ENCODE measurements around the gene CHRD.

CHRD gene

GRCh38 chr3:184380185-184380626 is 352 bp downstream of the CHRD start:
- no peak for DNase-seq (ENCODE audit: extremely low spot score, insufficient read length, low read depth)
- FAIRE-seq: no peak

- DNase-seq (ENCODE audit: extremely low spot score, insufficient read length, low read depth): no peak
- no peak for FAIRE-seq
Observed at GRCh38 chr3:184380627-184381260, 890 bp downstream of the CHRD start.

DNA sequence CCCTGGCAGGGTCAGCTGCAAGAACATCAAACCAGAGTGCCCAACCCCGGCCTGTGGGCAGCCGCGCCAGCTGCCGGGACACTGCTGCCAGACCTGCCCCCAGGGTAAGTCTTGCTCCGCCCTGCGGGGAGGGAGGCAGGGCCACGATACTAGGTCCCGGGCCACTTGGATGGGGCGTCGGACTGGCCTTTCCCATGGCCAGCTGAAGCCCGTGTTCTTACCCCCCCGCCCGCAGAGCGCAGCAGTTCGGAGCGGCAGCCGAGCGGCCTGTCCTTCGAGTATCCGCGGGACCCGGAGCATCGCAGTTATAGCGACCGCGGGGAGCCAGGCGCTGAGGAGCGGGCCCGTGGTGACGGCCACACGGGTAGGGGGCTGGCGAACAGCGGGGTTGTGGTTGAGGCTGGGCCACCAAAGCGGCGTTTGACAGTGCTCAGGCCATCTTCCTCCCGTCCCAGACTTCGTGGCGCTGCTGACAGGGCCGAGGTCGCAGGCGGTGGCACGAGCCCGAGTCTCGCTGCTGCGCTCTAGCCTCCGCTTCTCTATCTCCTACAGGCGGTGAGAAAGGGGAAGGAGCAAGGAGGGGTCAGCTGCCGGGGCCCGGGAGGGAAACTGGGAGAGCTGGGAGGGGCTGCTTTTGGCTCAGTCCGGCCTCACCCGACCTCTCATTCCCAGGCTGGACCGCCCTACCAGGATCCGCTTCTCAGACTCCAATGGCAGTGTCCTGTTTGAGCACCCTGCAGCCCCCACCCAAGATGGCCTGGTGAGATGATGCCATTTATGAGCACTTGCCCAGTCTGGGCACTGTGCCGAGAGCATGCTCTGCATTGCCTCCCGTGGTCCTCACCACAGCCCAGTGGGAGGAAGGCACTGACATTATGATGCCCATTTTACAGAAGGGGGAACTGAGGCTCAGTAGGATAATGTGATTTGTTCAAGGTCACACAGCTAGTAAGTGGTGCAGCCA is 1.7 kb downstream of the CHRD start:
- DNase-seq (ENCODE audit: extremely low spot score, insufficient read length, low read depth) (no peak), FAIRE-seq (no peak)

GRCh38 chr3:184382326-184383032 is 2.6 kb downstream of the CHRD start:
- no peak for FAIRE-seq
- no peak for DNase-seq (ENCODE audit: extremely low spot score, insufficient read length, low read depth)

- no peak for FAIRE-seq
- no peak for DNase-seq (ENCODE audit: extremely low spot score, insufficient read length, low read depth)
Observed at GRCh38 chr3:184383033-184383740, 3.3 kb downstream of the CHRD start.

DNA sequence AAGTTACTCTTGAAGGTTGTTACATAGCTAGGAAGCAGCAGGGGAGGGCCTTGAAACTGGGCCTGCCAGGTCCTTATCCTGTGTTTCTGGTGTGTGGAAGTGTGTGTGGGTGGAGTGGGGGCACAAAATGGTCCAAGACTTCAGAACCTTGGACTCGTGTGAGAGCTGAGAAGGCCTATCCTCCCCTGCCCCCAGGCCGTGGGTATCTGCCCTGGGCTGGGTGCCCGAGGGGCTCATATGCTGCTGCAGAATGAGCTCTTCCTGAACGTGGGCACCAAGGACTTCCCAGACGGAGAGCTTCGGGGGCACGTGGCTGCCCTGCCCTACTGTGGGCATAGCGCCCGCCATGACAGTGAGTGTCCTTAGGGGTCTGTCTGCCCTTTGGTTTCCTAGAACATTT is 4.5 kb downstream of the CHRD start:
- DNase-seq (ENCODE audit: extremely low spot score, insufficient read length, low read depth) (no peak), FAIRE-seq (no peak)

GRCh38 chr3:184384856-184385422 is 5.1 kb downstream of the CHRD start:
- DNase-seq (ENCODE audit: extremely low spot score, insufficient read length, low read depth) (no peak), FAIRE-seq (no peak)

DNA sequence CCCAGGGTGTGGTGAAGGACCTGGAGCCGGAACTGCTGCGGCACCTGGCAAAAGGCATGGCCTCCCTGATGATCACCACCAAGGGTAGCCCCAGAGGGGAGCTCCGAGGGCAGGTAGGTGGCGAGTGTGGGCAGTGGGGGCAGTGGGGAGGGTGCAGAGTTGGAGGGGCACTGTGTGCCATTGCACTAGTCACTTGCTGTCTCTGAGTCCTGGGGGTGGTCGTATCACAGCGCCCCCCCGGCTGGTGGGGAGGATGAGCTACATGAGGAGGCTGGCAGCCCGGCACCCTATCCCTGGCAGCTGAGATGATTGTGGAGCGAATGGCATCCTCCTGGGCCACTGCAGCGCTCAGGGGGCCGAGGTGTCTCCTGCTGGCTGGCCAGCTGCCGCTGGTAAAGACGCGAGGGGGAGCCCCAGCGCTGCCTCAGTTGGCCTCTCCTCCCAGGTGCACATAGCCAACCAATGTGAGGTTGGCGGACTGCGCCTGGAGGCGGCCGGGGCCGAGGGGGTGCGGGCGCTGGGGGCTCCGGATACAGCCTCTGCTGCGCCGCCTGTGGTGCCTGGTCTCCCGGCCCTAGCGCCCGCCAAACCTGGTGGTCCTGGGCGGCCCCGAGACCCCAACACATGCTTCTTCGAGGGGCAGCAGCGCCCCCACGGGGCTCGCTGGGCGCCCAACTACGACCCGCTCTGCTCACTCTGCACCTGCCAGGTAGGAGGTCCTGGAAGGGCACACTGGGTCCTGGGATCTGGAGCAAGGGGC is 6.4 kb downstream of the CHRD start:
- DNase-seq (ENCODE audit: extremely low spot score, insufficient read length, low read depth) (no peak), FAIRE-seq (no peak)

DNA sequence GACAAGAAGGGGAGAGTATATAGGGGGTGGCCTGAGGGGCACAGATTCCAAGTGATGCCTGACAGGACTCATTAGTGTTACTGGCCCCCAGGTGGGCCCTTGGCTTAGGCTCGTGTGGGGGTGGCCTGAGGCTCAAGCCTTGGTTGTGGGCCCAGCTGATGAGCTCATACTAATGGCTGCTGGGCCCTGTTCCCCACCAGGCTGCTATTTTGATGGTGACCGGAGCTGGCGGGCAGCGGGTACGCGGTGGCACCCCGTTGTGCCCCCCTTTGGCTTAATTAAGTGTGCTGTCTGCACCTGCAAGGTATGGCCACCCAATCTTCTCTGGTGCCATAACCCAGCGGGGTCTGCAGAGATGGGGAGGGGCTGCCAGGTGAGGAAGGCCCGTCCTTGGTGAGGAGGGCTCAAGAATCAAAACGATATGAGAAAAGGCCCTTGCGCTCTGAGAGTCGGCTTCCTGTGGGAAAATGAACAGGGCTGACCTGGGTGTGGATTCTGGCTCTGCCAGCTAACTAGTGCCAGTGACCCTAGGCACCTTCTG is 7.4 kb downstream of the CHRD start:
- no peak for FAIRE-seq

DNA sequence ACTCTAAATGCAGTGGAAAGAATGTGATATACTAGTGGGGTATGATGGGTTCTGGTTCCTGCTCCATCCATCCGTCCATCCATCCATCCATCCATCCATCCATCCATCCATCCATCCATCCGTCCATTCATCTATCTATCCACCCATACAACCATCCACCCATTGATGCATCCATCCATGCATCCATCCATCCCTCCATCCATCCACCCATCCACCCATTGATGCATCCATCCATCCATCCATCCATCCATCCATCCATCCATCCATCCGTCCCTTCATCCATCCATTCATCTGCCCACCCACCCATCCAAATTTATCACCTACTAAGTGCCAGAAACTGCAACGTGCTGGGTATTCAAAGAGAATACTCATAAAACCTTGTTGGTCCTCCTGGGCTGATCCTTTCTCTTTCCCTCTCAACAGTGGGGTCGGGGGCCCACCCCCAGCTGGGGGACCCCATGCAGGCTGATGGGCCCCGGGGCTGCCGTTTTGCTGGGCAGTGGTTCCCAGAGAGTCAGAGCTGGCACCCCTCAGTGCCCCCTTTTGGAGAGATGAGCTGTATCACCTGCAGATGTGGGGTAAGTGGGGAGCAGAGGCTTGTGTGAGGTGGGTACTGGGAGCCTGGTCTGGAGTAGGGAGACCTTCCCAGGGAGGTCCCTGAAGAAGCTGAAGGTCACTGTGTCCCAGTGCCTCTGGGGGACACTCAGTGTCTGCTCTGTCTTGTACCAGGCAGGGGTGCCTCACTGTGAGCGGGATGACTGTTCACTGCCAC is 8.5 kb downstream of the CHRD start:
- DNase-seq (ENCODE audit: extremely low spot score, insufficient read length, low read depth) (no peak), FAIRE-seq (no peak)

More for the DNA sequence above, 7.4 kb downstream of the CHRD start:
- DNase-seq (ENCODE audit: extremely low spot score, insufficient read length, low read depth): no peak

DNA sequence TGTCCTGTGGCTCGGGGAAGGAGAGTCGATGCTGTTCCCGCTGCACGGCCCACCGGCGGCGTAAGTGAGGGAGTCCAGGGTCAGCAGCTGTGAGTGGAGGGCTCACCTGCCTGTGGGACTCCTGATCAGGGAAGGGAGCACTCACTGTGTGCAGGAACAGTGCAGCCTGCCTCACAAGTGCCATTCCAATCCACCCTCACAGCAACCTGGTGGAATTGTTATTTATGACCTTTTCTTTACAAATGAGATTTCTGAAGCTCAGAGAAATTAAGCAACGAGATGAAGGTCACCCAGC is 9.0 kb downstream of the CHRD start:
- DNase-seq (ENCODE audit: extremely low spot score, insufficient read length, low read depth) (no peak), FAIRE-seq (no peak)

DNA sequence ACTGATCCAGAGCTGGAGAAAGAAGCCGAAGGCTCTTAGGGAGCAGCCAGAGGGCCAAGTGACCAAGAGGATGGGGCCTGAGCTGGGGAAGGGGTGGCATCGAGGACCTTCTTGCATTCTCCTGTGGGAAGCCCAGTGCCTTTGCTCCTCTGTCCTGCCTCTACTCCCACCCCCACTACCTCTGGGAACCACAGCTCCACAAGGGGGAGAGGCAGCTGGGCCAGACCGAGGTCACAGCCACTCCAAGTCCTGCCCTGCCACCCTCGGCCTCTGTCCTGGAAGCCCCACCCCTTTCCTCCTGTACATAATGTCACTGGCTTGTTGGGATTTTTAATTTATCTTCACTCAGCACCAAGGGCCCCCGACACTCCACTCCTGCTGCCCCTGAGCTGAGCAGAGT is 9.5 kb downstream of the CHRD start:
- no peak for DNase-seq (ENCODE audit: extremely low spot score, insufficient read length, low read depth)
- no peak for FAIRE-seq

GRCh38 chr3:184389935-184390528 is 10.2 kb downstream of the CHRD start:
- no peak for DNase-seq (ENCODE audit: extremely low spot score, insufficient read length, low read depth)
- FAIRE-seq: no peak

DNA sequence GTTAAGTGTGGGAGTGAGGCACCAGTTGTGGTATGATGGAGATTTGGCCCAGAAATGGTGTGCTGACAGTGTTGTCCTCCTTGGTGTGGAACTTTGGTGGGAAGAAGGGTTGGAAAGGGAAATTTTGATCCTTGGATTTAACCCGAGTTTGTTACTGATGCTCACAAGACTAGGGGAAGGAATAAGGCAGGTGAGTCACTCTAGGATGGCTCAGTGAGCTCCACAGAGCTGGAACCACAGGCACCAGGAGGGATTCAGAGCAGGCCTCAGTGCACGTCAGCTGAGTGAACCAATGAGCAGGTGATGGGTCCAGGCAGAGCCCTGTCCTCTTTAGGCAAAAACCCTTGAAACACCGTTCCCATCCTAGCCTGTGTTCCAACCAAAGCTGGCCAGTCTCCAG is 11.4 kb downstream of the CHRD start:
- FAIRE-seq (no peak), DNase-seq (ENCODE audit: extremely low spot score, insufficient read length, low read depth) (no peak)

DNA sequence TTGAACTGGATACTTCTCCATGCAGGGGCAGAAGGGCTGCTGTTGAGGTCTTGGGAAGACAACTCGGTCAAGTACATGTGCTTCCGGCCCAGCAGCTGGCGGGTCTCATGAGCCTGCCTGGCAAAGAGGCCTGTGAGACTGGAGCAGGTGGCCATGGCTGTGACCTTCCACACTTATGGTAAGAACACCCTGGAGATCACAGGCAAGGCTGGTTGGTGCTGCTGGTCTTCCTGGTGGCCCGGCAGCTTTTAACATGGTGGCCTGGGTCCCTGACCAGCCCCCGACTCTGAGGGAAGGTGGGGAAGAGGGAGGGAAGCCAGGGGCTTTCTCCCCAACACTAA is 15.4 kb downstream of the CHRD start:
- no peak for FAIRE-seq
- no peak for DNase-seq (ENCODE audit: extremely low spot score, insufficient read length, low read depth)

- FAIRE-seq (no peak), DNase-seq (ENCODE audit: extremely low spot score, insufficient read length, low read depth) (no peak)
Observed at GRCh38 chr3:184399410-184399809, 19.6 kb downstream of the CHRD start.

GRCh38 chr3:184405075-184406030 is 25.5 kb downstream of the CHRD start:
- no peak for FAIRE-seq
- DNase-seq (ENCODE audit: extremely low spot score, insufficient read length, low read depth): no peak

Data from GM18507 (cell line).